Large intestine (tissue), 3 donors: ENCODE results near the gene ZNF282. TPM values are rescaled to one million over a fixed set of nuclear protein-coding genes. Genes with fewer than 3 reads are reported as not detected.

ENCODE experiments used
- DNase-seq, 2 donors: peaks; one replicate each; pipeline versions ENCODE4 v3.0.0 to v3.0.0-alpha.2; 2013
- H3K27ac ChIP-seq: one replicate; pipeline ENCODE4 v1.5.1; 2013; ENCODE audit warnings: low read length
- H3K27me3 ChIP-seq: 2 replicates; pipeline ENCODE4 v1.6.1; 2013; ENCODE audit warnings: low read length; ENCODE audit not compliant: control insufficient read depth, insufficient read depth
- H3K36me3 ChIP-seq: 2 replicates; pipeline ENCODE4 v1.6.1; 2013; ENCODE audit warnings: low read length; ENCODE audit not compliant: control insufficient read depth, insufficient read depth
- H3K4me1 ChIP-seq: one replicate; pipeline ENCODE4 v1.6.1; 2013; ENCODE audit warnings: low read length; ENCODE audit not compliant: control insufficient read depth, insufficient read depth
- H3K4me3 ChIP-seq: one replicate; pipeline ENCODE4 v1.5.1; 2013; ENCODE audit warnings: low read length
- H3K9me3 ChIP-seq: one replicate; pipeline ENCODE4 v1.6.1; 2013; ENCODE audit warnings: mild to moderate bottlenecking, low read depth, low read length, moderate library complexity; ENCODE audit not compliant: control insufficient read depth
- WGBS: methylation state at CpG from one replicate; pipeline ENCODE4 v1.1.5; 2013; ENCODE audit warnings: low lambda C conversion rate; ENCODE audit not compliant: insufficient coverage; 5-methylcytosine and 5-hydroxymethylcytosine counted together
- polyA plus RNA-seq: library from polyadenylated mRNA; unstranded; fragments of 120-200 nt; gene quantifications from one replicate; pipeline ENCODE4 v1.2.1, GENCODE V29; 2013

The ZNF282 gene
- polyA plus RNA-seq, 1 donor: 25.1 TPM

DNA sequence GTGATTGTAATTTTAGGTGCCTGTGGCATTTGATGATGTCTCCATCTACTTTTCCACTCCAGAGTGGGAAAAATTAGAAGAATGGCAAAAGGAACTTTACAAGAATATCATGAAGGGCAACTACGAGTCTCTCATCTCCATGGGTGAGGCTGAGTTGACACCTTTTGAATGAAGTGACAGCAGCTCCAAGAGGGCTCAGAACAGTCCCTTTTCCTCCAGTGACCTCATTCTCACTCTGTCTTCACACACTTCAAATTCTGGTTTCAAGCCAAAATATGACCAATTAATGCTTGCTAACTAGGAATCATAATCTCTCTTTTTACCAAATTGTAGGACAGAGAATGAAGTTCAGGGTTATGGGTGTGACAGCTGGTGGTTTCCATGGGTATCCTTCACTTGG is 29.2 kb upstream of the ZNF282 start:
- Histone ChIP-seq H3K36me3 (peaks cover 60% of the 10 kb centered on the region), H3K27ac (no peak overlapping the region)

DNA sequence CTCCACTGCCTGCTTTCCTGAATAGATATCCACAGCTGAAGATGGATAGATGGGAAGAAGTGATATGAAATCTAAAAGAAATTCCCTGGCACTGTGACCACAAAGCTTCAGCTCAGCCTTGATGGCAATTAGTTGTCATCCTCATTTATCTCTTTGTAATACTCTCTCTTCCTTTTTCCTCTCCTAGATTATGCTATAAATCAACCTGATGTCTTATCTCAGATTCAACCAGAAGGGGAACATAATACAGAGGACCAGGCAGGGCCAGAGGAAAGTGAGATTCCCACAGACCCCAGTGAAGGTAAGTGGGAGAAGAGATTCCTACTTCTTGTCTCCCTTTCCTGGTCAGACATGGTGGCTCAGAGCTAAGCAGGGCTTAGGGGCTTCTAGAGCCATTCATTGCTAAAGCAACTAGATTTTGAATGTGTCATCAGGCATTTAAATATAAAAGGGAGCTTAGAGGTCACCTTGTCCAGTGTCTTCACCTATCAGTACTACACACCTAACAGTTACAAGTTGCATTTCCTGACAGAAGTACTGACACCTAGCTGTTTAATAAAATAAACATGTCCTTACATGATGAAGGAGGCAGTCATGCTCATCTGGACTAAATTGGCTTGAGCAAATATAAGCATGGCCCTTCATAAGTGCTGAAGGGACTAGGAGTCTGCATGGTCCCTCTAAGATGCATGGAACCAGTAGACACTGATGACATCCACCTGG is 28.6 kb upstream of the ZNF282 start:
- peaks cover 57% of the 10 kb centered on the region for H3K36me3 ChIP-seq
- no peaks in the 10 kb centered on the region for H3K27me3 ChIP-seq
- DNase-seq: no peak
- no peaks in the 10 kb centered on the region for H3K9me3 ChIP-seq
- H3K27ac ChIP-seq: no peak overlapping the region
- H3K4me3 ChIP-seq: no peak overlapping the region
- H3K4me1 ChIP-seq: no peaks in the 10 kb centered on the region

More for the DNA sequence above, 29.2 kb upstream of the ZNF282 start:
- Histone ChIP-seq H3K4me1 (no peaks in the 10 kb centered on the region), H3K9me3 (no peaks in the 10 kb centered on the region), H3K4me3 (no peak overlapping the region), H3K27me3 (no peaks in the 10 kb centered on the region)
- no peak for DNase-seq
- WGBS: 60% methylated on average over 1 of the region's 1 CpG

DNA sequence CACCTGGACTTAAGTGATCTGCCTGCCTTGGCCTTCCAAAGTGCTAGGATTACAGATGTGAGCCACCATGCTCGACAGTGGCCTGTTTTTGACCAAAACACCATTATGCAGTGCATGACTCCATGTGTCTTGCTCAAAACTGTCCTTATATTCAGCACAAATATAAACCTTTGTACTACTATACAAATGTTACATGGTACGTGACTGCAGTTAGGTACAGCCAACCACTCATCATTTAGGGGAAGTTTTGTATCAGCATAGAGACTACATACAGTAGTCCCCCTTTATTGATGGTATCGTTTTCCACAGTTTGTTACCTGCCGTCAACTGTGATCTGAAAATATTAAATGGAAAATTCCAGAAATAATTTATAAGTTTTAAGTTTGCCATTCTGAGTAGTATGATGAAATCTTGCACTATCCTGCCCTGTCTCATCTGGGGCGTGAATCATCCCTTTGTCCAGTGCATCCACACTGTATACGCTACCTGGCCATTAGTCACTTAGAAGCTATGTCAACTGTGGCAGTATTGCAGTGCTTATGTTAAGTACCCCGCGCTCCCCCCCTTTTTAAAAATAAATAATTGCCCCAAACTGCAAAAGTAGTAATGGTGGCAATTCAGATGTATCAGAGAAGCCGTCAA is 23.3 kb upstream of the ZNF282 start:
- no peaks in the 10 kb centered on the region for H3K4me1 ChIP-seq
- H3K36me3 ChIP-seq: peaks cover 58% of the 10 kb centered on the region
- no peaks in the 10 kb centered on the region for H3K9me3 ChIP-seq
- WGBS: 89% methylated on average over 3 of the region's 9 CpGs
- no peak overlapping the region for H3K27ac ChIP-seq
- no peak overlapping the region for H3K4me3 ChIP-seq
- H3K27me3 ChIP-seq: no peaks in the 10 kb centered on the region
- DNase-seq: no peak

DNA sequence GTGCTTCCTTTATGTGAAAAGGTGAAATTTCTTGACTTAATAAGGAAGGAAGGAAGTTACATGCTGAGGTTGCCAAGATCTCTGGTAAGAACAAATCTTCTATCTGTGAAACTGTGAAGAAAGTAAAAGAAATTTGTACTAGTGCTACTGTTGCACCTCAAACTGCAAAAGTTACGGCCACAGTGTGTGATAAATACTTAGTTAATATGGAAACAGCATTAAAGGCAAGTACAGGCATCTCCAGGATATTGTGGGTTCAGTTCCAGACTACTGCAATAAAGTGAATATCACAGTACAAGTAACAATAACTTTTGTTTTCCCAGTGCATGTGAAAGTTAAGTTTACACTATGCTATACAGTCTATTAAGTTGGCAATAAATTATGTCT is 22.8 kb upstream of the ZNF282 start:
- no peak overlapping the region for H3K4me3 ChIP-seq
- H3K27ac ChIP-seq: no peak overlapping the region
- H3K27me3 ChIP-seq: no peaks in the 10 kb centered on the region
- H3K36me3 ChIP-seq: peaks cover 58% of the 10 kb centered on the region
- no peaks in the 10 kb centered on the region for H3K9me3 ChIP-seq
- WGBS: 88% methylated on average over 1 of the region's 1 CpG
- no peaks in the 10 kb centered on the region for H3K4me1 ChIP-seq
- DNase-seq: no peak

DNA sequence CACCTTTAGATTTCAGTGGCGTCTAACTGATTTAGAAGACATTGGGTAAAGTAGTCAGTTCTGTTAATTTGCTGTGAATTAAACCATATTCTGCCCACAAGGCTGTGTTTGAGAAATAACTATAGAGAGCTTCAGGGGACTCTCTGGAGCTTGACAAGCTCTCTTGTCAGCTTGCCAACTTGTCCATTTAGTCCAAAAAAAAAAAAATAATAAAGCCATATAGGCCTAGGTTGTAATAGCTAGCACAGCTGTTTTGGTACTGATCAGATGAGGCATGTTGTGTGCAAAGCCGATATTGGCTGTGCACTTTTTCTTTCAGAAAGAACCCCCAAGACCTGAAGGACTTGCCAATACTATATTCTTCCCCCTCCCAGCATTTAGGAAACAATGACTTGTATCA is 20.2 kb upstream of the ZNF282 start:
- DNase-seq: no peak
- H3K9me3 ChIP-seq: no peaks in the 10 kb centered on the region
- 100% methylated on average over 1 of the region's 2 CpGs for WGBS
- no peaks in the 10 kb centered on the region for H3K4me1 ChIP-seq
- no peaks in the 10 kb centered on the region for H3K27me3 ChIP-seq
- H3K27ac ChIP-seq: no peak overlapping the region
- peaks cover 62% of the 10 kb centered on the region for H3K36me3 ChIP-seq
- H3K4me3 ChIP-seq: no peak overlapping the region

DNA sequence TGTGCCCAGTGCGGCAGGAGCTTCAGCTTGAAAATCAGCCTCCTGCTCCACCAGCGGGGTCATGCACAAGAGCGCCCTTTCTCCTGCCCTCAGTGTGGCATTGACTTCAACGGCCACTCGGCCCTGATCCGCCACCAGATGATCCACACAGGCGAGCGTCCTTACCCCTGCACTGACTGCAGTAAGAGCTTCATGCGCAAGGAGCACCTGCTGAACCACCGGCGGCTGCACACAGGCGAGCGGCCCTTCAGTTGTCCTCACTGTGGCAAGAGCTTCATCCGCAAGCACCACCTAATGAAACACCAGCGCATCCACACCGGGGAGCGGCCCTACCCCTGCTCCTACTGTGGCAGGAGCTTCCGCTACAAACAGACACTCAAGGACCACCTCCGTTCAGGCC is 16.1 kb upstream of the ZNF282 start:
- no peaks in the 10 kb centered on the region for H3K9me3 ChIP-seq
- H3K36me3 ChIP-seq: peaks cover 63% of the 10 kb centered on the region
- no peak overlapping the region for H3K27ac ChIP-seq
- no CpG with 5 or more reads among the region's 19 CpGs for WGBS
- no peaks in the 10 kb centered on the region for H3K4me1 ChIP-seq
- H3K4me3 ChIP-seq: no peak overlapping the region
- DNase-seq: no peak
- no peaks in the 10 kb centered on the region for H3K27me3 ChIP-seq

DNA sequence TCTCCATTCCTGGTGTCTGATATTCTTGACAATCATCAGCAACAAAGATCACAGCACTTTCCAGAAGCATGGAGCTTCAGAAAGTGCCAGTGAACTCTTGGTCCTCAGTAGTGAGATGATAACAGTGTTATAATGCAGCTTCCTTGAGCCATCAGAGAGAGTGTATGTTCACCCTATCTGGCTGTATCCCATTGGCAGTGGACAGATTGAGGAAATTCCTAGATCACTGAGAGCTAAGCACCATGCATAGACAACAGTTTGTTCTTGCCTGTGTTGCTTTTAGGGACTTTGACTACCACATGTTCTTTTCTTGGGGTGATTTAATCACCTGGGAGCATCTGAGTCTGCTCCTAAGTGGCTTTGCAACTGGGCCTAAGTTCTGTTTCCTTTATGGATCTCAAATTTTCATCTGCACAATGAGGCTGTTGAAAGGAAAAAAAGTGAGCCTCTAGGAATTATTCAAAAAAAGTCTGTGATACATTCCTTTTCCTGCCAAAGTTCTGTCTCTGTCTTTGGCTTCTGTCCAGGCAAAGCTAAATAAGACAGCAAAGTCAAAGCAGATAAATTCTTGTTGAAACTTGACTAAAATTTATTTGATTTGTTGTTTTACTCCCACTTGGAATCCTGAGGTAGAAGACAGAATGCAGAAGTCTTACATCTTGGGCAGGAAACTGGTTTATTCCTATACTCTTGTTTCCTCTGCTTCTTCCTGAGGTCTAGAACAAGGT is 14.5 kb upstream of the ZNF282 start:
- Histone ChIP-seq H3K27me3 (no peaks in the 10 kb centered on the region), H3K9me3 (no peaks in the 10 kb centered on the region), H3K27ac (no peak overlapping the region), H3K4me3 (no peak overlapping the region), H3K36me3 (peaks cover 58% of the 10 kb centered on the region), H3K4me1 (no peaks in the 10 kb centered on the region)
- DNase-seq: no peak

DNA sequence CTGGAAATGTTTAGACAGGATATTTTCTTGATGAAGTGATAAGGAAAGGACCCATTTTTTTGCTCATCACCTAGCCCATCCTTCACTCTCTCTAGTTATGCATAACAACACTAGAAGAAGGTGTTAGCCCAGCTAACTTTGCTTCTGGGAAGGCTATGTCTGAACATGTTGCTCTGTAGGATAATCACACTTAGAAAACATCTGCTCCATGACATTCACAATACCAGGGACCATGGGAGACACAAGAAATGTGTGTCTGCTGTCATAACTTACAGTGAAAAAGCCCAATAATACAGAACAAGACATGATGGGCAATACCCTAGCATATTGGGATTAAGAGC is 13.9 kb upstream of the ZNF282 start:
- Histone ChIP-seq H3K27ac (no peak overlapping the region), H3K4me3 (no peak overlapping the region), H3K36me3 (peaks cover 53% of the 10 kb centered on the region), H3K4me1 (no peaks in the 10 kb centered on the region), H3K27me3 (no peaks in the 10 kb centered on the region), H3K9me3 (no peaks in the 10 kb centered on the region)
- no peak for DNase-seq

DNA sequence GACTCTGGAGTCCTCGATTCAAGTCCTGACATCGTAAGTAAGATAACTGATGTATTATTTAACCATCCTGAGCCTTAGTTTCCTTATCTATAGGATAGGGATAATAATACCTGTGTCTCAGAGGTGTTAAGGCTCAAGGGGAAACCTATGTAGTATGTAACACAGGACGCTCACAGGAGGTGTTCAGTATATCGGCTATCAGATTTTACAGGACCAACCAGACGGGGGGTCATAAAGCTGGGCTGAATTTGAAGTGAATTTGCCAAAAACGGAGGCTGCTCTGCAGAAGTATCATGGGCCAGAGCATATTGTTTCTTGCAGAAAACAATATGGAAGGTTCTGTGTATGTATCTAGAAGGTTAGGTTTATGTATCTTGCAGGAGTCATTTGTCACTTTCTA is 11.1 kb upstream of the ZNF282 start:
- no peak for DNase-seq
- H3K4me1 ChIP-seq: no peaks in the 10 kb centered on the region
- no peak overlapping the region for H3K4me3 ChIP-seq
- H3K36me3 ChIP-seq: peaks cover 27% of the 10 kb centered on the region
- no peak overlapping the region for H3K27ac ChIP-seq
- 91% methylated on average over 4 of the region's 6 CpGs for WGBS
- no peaks in the 10 kb centered on the region for H3K9me3 ChIP-seq
- H3K27me3 ChIP-seq: no peaks in the 10 kb centered on the region

DNA sequence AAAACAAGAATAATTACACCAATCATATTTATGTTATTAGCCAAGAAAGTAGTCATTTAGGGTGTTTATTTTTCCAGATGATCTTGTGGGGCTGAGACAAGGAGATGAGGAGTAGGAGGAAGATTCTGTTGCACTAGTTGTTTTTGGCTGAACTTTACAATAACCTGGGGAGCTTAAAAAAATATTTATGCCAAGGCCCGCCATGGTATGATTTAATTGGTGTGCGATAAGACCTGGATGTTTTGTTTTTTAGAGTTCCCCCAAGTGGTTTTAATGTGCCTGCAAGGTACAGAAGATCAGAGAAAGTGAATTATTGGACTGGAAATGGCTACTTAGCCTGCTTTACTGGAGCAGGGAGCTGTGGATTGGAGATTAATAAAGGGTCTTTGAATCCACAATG is 7.1 kb upstream of the ZNF282 start:
- no peak for DNase-seq
- H3K27me3 ChIP-seq: peaks cover 7% of the 10 kb centered on the region
- peaks cover 2% of the 10 kb centered on the region for H3K4me1 ChIP-seq
- H3K36me3 ChIP-seq: no peaks in the 10 kb centered on the region
- H3K9me3 ChIP-seq: no peaks in the 10 kb centered on the region
- no peak overlapping the region for H3K27ac ChIP-seq
- WGBS: 76% methylated on average over 2 of the region's 2 CpGs
- H3K4me3 ChIP-seq: no peak overlapping the region
